RWPE2 (cell line): ENCODE results near the gene MXRA7.

Experiments used
- ATAC-seq: fragments of 200-7000 bp; cut with Tn5 transposase; 3 replicates; pipeline ENCODE4 v1.9.1; 2021; ENCODE audit warnings: low read depth
- DNase-seq: peaks from one replicate; pipeline ENCODE4 v3.0.0-alpha.2; 2020; ENCODE audit warnings: low spot score
- H3K27ac ChIP-seq: fragments of 450-650 bp; 2 replicates; pipeline ENCODE4 v1.5.1; 2017; ENCODE audit warnings: mild to moderate bottlenecking; ENCODE audit not compliant: poor library complexity, severe bottlenecking
- H3K27me3 ChIP-seq: fragments of 250-450 bp; sonication (Bioruptor Pico); 2 replicates; pipeline ENCODE4 v1.5.1; 2021; ENCODE audit warnings: mild to moderate bottlenecking, moderate library complexity; ENCODE audit not compliant: insufficient read depth, poor library complexity, severe bottlenecking
- H3K36me3 ChIP-seq: fragments of 250-450 bp; sonication (Bioruptor Pico); 2 replicates; pipeline ENCODE4 v1.5.1; 2020; ENCODE audit warnings: low read depth, mild to moderate bottlenecking, moderate library complexity
- H3K4me1 ChIP-seq: fragments of 250-450 bp; sonication (Bioruptor Pico); 2 replicates; pipeline ENCODE4 v1.5.1; 2021; ENCODE audit warnings: mild to moderate bottlenecking, moderate library complexity; ENCODE audit not compliant: insufficient read depth, poor library complexity, severe bottlenecking
- H3K4me3 ChIP-seq: fragments of 250-450 bp; sonication (Bioruptor Pico); 2 replicates; pipeline ENCODE4 v1.5.1; 2021; ENCODE audit warnings: mild to moderate bottlenecking, moderate library complexity; ENCODE audit not compliant: severe bottlenecking
- H3K9me3 ChIP-seq: fragments of 250-450 bp; sonication (Bioruptor Pico); 2 replicates; pipeline ENCODE4 v1.5.1; 2021; ENCODE audit warnings: mild to moderate bottlenecking, moderate library complexity; ENCODE audit not compliant: severe bottlenecking
- TF ChIP-seq, protein P1 (sequence below): fragments of 450-650 bp; IDR thresholded peaks from one replicate; pipeline ENCODE4 v1.5.1; 2017; ENCODE audit warnings: mild to moderate bottlenecking, moderate library complexity; ENCODE audit not compliant: poor library complexity, severe bottlenecking

Gene MXRA7

DNA sequence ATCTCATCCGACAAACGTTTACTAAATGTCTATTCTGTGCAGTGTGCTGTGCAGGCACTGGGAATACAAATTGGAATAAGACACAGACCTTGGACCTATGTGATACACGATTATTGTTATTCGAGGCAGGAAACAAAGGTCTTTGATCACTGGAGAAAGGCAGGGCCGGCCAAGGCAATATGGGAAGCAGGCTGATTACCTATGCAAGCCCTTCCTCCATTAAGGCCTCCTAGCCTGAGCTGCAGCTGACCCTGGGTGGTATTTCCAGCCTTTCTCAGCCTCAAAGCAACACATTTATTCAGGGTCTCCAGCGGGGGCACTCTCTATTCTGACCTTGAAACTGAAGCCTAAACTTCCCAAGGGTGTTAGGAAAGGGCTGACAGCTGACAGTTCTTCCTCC lies 80.6 kb downstream of the MXRA7 start:
- DNase-seq (no peak), ATAC-seq (no peak)
- Histone ChIP-seq H3K4me3 (no peak overlapping the region), H3K9me3 (no peaks in the 10 kb centered on the region), H3K27me3 (no peaks in the 10 kb centered on the region), H3K4me1 (peaks cover 16% of the 10 kb centered on the region), H3K36me3 (no peaks in the 10 kb centered on the region), H3K27ac (no peak overlapping the region)
- TF ChIP-seq, protein P1, sequence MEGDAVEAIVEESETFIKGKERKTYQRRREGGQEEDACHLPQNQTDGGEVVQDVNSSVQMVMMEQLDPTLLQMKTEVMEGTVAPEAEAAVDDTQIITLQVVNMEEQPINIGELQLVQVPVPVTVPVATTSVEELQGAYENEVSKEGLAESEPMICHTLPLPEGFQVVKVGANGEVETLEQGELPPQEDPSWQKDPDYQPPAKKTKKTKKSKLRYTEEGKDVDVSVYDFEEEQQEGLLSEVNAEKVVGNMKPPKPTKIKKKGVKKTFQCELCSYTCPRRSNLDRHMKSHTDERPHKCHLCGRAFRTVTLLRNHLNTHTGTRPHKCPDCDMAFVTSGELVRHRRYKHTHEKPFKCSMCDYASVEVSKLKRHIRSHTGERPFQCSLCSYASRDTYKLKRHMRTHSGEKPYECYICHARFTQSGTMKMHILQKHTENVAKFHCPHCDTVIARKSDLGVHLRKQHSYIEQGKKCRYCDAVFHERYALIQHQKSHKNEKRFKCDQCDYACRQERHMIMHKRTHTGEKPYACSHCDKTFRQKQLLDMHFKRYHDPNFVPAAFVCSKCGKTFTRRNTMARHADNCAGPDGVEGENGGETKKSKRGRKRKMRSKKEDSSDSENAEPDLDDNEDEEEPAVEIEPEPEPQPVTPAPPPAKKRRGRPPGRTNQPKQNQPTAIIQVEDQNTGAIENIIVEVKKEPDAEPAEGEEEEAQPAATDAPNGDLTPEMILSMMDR: no peak
